Measurements from ENCODE around the gene PTCD2.

Gene PTCD2

DNA sequence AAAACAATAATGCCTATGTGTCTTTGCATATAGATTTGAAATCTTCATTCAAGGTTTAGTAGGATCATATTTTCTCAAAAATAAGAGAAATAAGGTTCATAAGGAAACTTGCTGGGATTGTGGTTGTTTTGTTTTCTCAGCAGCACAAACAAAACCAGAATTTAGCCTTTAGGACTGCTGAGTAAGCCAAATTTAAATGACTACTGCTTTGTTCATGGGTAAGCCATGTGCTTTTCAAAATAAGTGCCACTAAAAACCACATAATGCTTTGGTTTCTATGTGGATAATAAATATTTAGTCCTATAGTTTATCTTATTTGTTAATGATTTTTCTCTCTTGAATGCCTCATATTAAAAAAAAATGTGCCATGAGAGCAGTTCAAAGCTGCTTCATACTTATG is 38.8 kb downstream of the PTCD2 start:
- no peak overlapping the region for H3K27ac ChIP-seq (ENCODE audit: extremely low read depth, low read depth, low read length)
- ChIA-PET POLR2A (no interaction called here), CTCF (interaction anchor here (0.6 kb wide), 1 partner anchor 522 kb away, joined by 3 read pairs; no protein-coding TSS in a partner anchor)
- no peak for TF ChIP-seq ZNF10 (tag by site-specific recombination; IDR thresholded peaks at IDR 0.05)
- TF ChIP-seq ZBTB17 (tag by site-specific recombination; IDR thresholded peaks at IDR 0.05), result no peak
- TF ChIP-seq ZNF843 (tag by site-specific recombination; IDR thresholded peaks at IDR 0.05), result no peak
- no peak for TF ChIP-seq BCL11A (tag by site-specific recombination; IDR thresholded peaks at IDR 0.05; ENCODE audit: low read depth)
- no peak for TF ChIP-seq ZNF837 (tag by site-specific recombination; IDR thresholded peaks at IDR 0.05)
- no peak for TF ChIP-seq ZNF112 (tag by site-specific recombination; IDR thresholded peaks at IDR 0.05)
- TF ChIP-seq ZNF670 (tag by site-specific recombination; IDR thresholded peaks at IDR 0.05; ENCODE audit: low read depth), result no peak
- no peak for TF ChIP-seq REPIN1 (tag by site-specific recombination; IDR thresholded peaks at IDR 0.05; ENCODE audit: low read depth)
- TF ChIP-seq KLF9 (tag by site-specific recombination; IDR thresholded peaks at IDR 0.05; ENCODE audit: low read depth), result no peak
- TF ChIP-seq ZNF335 (tag by site-specific recombination; conservative IDR thresholded peaks at IDR 0.05), result no peak
- TF ChIP-seq GLI2 (tag by site-specific recombination; IDR thresholded peaks at IDR 0.05; ENCODE audit: borderline replicate concordance, low read depth), result no peak
- TF ChIP-seq ZNF677 (tag by site-specific recombination; IDR thresholded peaks at IDR 0.05), result no peak
- no peak for TF ChIP-seq ZNF292 (tag by site-specific recombination; IDR thresholded peaks at IDR 0.05; ENCODE audit: borderline replicate concordance, low read depth)
- TF ChIP-seq ZNF555 (tag by site-specific recombination; conservative IDR thresholded peaks at IDR 0.05), result no peak
- no peak for TF ChIP-seq EGR2 (tag by site-specific recombination; IDR thresholded peaks at IDR 0.05; ENCODE audit: low read depth)
- no peak for TF ChIP-seq IKZF3 (tag by site-specific recombination; IDR thresholded peaks at IDR 0.05)
- TF ChIP-seq ZNF221 (tag by site-specific recombination; IDR thresholded peaks at IDR 0.05; ENCODE audit: borderline replicate concordance), result no peak
- H3K36me3 ChIP-seq (ENCODE audit: control insufficient read depth in 2 of 2, insufficient read depth in 1 of 2, low read length in 2 of 2), result peaks cover 4 to 49% of the 10 kb centered on the region in 2 experiments; a peak in 2 of 3 replicates
- H3K4me1 ChIP-seq (ENCODE audit: control insufficient read depth, insufficient read depth, low read length), result no peaks in the 10 kb centered on the region
- no peak overlapping the region for H3K4me3 ChIP-seq (ENCODE audit: low read depth, low read length)
- no peaks in the 10 kb centered on the region for H3K9me3 ChIP-seq (ENCODE audit: control insufficient read depth, insufficient read depth, low read depth, low read length)

DNA sequence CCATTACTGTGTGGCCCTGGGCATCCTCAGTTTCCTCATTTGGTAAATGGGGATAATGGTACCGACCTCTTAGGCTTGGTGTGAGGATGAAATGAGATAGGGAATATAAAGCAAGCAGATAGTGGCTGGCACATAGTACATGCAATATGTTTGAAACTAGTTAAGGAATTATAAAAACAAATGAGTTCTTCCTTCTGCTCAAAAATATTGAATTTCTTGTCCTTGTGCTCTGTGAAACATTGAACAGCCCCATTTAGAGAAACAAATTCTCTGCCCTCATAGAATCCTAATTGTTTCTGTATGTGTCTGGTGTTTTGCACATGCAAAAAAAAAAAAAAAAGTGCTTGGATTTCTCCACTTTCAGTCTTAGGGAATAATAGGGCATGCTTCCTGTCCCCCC is 39.7 kb downstream of the PTCD2 start:
- H3K27ac ChIP-seq (ENCODE audit: extremely low read depth, low read depth, low read length), result no peak overlapping the region
- TF ChIP-seq ZNF184 (tag by site-specific recombination; IDR thresholded peaks at IDR 0.05) (no peak), ZXDB (tag by site-specific recombination; IDR thresholded peaks at IDR 0.05) (no peak), ZNF132 (tag by site-specific recombination; IDR thresholded peaks at IDR 0.05; ENCODE audit: borderline replicate concordance) (no peak), ZNF433 (tag by site-specific recombination; IDR thresholded peaks at IDR 0.05; ENCODE audit: low read depth) (no peak), ZNF777 (tag by site-specific recombination; IDR thresholded peaks at IDR 0.05; ENCODE audit: borderline replicate concordance) (no peak), PRDM1 (tag by site-specific recombination; IDR thresholded peaks at IDR 0.05) (no peak)
- TF ChIP-seq, protein P1, sequence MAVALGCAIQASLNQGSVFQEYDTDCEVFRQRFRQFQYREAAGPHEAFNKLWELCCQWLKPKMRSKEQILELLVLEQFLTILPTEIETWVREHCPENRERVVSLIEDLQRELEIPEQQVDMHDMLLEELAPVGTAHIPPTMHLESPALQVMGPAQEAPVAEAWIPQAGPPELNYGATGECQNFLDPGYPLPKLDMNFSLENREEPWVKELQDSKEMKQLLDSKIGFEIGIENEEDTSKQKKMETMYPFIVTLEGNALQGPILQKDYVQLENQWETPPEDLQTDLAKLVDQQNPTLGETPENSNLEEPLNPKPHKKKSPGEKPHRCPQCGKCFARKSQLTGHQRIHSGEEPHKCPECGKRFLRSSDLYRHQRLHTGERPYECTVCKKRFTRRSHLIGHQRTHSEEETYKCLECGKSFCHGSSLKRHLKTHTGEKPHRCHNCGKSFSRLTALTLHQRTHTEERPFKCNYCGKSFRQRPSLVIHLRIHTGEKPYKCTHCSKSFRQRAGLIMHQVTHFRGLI (tag by site-specific recombination; IDR thresholded peaks at IDR 0.05), result no peak
- no peak overlapping the region for H3K4me3 ChIP-seq (ENCODE audit: low read depth, low read length)
- ChIA-PET CTCF (no interaction called here), POLR2A (interaction anchor here (0.7 kb wide), 1 partner anchor 736 kb away, joined by 4 read pairs; no protein-coding TSS in a partner anchor)
- H3K36me3 ChIP-seq (ENCODE audit: control insufficient read depth in 2 of 2, insufficient read depth in 1 of 2, low read length in 2 of 2), result peaks cover 0 to 49% of the 10 kb centered on the region in 2 experiments; a peak in 2 of 3 replicates
- H3K9me3 ChIP-seq (ENCODE audit: control insufficient read depth, insufficient read depth, low read depth, low read length), result no peaks in the 10 kb centered on the region
- no peaks in the 10 kb centered on the region for H3K4me1 ChIP-seq (ENCODE audit: control insufficient read depth, insufficient read depth, low read length)

All from HEK293 (cell line).